ENCODE data around the gene TGFBR1.

GRCh38 chr9:99201603-99202002 is 96.7 kb downstream of the TGFBR1 start:
- TF ChIP-seq POLR2A (IDR thresholded peaks at IDR 0.05): no peak
- TF ChIP-seq CTCF (IDR thresholded peaks at IDR 0.05 in 8 of 11, conservative IDR thresholded peaks at IDR 0.05 in 3 of 11): no peak
- TF ChIP-seq POLR2AphosphoS5 (IDR thresholded peaks at IDR 0.05): no peak
